GM12873 (cell line): ENCODE measurements around the gene PFKL.

Experiments used
- CTCF ChIP-seq: IDR thresholded peaks from 2 replicates; pipeline ENCODE4 v1.5.1; 2012; ENCODE audit warnings: low read depth, mild to moderate bottlenecking, moderate library complexity, low read length, control low read depth; ENCODE audit not compliant: insufficient read depth; ENCODE audit errors: missing control alignments

PFKL gene

GRCh38 chr21:44352253-44352860 lies 52.5 kb downstream of the PFKL start:
- TF ChIP-seq CTCF, result no peak

- no peak for TF ChIP-seq CTCF
Measured at GRCh38 chr21:44353191-44353970, 53.5 kb downstream of the PFKL start, which contains the start of gene TRPM2. Gene TRPM2 (plus strand): TSS chr21:44353621. CDS start chr21:44353701, 80 bp downstream.

- TF ChIP-seq CTCF, result no peak
Measured at GRCh38 chr21:44354001-44354405, 54.1 kb downstream of the PFKL start.

GRCh38 chr21:44354775-44355771 lies 55.2 kb downstream of the PFKL start:
- no peak for TF ChIP-seq CTCF

GRCh38 chr21:44356160-44356559 lies 56.3 kb downstream of the PFKL start:
- TF ChIP-seq CTCF, result no peak

- TF ChIP-seq CTCF, result no peak
Measured at GRCh38 chr21:44356636-44357035, 56.8 kb downstream of the PFKL start.
